GM23338 (cell line): ENCODE data around the gene TENM4. TPM values are rescaled to one million over a fixed set of nuclear protein-coding genes. Genes with fewer than 3 reads are reported as not detected.

Experiments
- ATAC-seq: fragments of 200-7000 bp; cut with Tn5 transposase; 3 replicates; pipeline ENCODE4 v1.9.1; 2020
- DNase-seq: peaks from one replicate; pipeline ENCODE4 v3.0.0-alpha.2; 2015; ENCODE audit warnings: low spot score
- H2AFZ ChIP-seq: fragments of 200-600 bp; sonication (generic); 2 replicates; pipeline ENCODE4 v1.8.0; 2016; ENCODE audit warnings: antibody characterized with exemption, mild to moderate bottlenecking, moderate library complexity
- H3F3A ChIP-seq: fragments of 200-600 bp; sonication (generic); replicated peaks from 2 replicates; pipeline ENCODE4 v1.8.0; 2017; ENCODE audit warnings: antibody characterized with exemption, mixed run types, low read depth
- H3K27ac ChIP-seq: fragments of 200-600 bp; sonication (generic); 2 replicates; pipeline ENCODE4 v1.6.1; 2016; ENCODE audit warnings: low read depth
- H3K27me3 ChIP-seq: fragments of 200-600 bp; sonication (generic); 2 replicates; pipeline ENCODE4 v1.8.0; 2016; ENCODE audit warnings: mild to moderate bottlenecking, mixed run types, moderate library complexity; ENCODE audit not compliant: insufficient read depth
- H3K36me3 ChIP-seq: fragments of 200-600 bp; sonication (generic); 2 replicates; pipeline ENCODE4 v1.8.0; 2016; ENCODE audit warnings: mild to moderate bottlenecking; ENCODE audit not compliant: insufficient read depth
- H3K4me1 ChIP-seq: fragments of 200-600 bp; sonication (generic); 2 replicates; pipeline ENCODE4 v1.8.0; 2016; ENCODE audit warnings: mild to moderate bottlenecking, moderate library complexity; ENCODE audit not compliant: insufficient read depth
- H3K4me2 ChIP-seq: fragments of 200-600 bp; sonication (generic); 2 replicates; pipeline ENCODE4 v1.7.1; 2017; ENCODE audit warnings: mixed run types
- H3K4me3 ChIP-seq: fragments of 200-600 bp; sonication (generic); 2 replicates; pipeline ENCODE4 v1.6.1; 2016; ENCODE audit warnings: mixed run types
- H3K79me2 ChIP-seq: fragments of 200-600 bp; sonication (generic); replicated peaks from 2 replicates; pipeline ENCODE4 v1.8.0; 2017; ENCODE audit warnings: mild to moderate bottlenecking; ENCODE audit not compliant: insufficient read depth
- H3K9me2 ChIP-seq: fragments of 200-600 bp; sonication (generic); 2 replicates; pipeline ENCODE4 v1.8.0; 2017; ENCODE audit not compliant: insufficient read depth
- H4K20me1 ChIP-seq: fragments of 200-600 bp; sonication (generic); replicated peaks from 2 replicates; pipeline ENCODE4 v1.8.0; 2017; ENCODE audit warnings: mild to moderate bottlenecking; ENCODE audit not compliant: insufficient read depth
- H3K27ac Mint-ChIP-seq: 2 replicates; pipeline ENCODE4 v1.8.0; 2020; ENCODE audit warnings: inconsistent platforms, mild to moderate bottlenecking, moderate library complexity, mixed read lengths
- H3K27me3 Mint-ChIP-seq: 3 replicates; pipeline ENCODE4 v1.8.0; 2022; ENCODE audit warnings: low read depth, mild to moderate bottlenecking, moderate library complexity, mixed read lengths, inconsistent platforms; ENCODE audit not compliant: insufficient read depth, poor library complexity
- H3K36me3 Mint-ChIP-seq: 3 replicates; pipeline ENCODE4 v1.8.0; 2021; ENCODE audit warnings: low read depth, mild to moderate bottlenecking, inconsistent platforms, moderate library complexity, mixed read lengths
- H3K4me1 Mint-ChIP-seq: 3 replicates; pipeline ENCODE4 v1.8.0; 2020; ENCODE audit warnings: mild to moderate bottlenecking, inconsistent platforms, mixed read lengths
- H3K4me3 Mint-ChIP-seq: 3 replicates; pipeline ENCODE4 v1.8.0; 2021; ENCODE audit warnings: moderate library complexity, mild to moderate bottlenecking, inconsistent platforms, mixed read lengths
- H3K9me3 Mint-ChIP-seq: 3 replicates; pipeline ENCODE4 v1.8.0; 2020; ENCODE audit warnings: moderate library complexity, mild to moderate bottlenecking, inconsistent platforms, mixed read lengths
- CREB1 ChIP-seq: fragments of 250-450 bp; sonication (Bioruptor Pico); IDR thresholded peaks from 2 replicates; pipeline ENCODE4 v1.5.0; 2020; ENCODE audit warnings: low read depth, mild to moderate bottlenecking, moderate library complexity
- EZH2 ChIP-seq: fragments of 200-600 bp; sonication (generic); IDR thresholded peaks from one replicate; pipeline ENCODE4 v1.8.0; 2017; ENCODE audit warnings: antibody characterized with exemption, mild to moderate bottlenecking, low read depth; ENCODE audit not compliant: unreplicated experiment
- NANOG ChIP-seq: IDR thresholded peaks from 2 replicates; pipeline ENCODE4 v1.6.1; 2016; ENCODE audit warnings: antibody characterized with exemption, borderline replicate concordance
- STAT1 ChIP-seq: IDR thresholded peaks from one replicate; pipeline ENCODE4 v1.6.1; 2016; ENCODE audit warnings: antibody characterized with exemption; ENCODE audit not compliant: unreplicated experiment
- ZNF114 ChIP-seq: fragments of 250-450 bp; sonication (Bioruptor Pico); IDR thresholded peaks from 2 replicates; pipeline ENCODE4 v1.5.0; 2020; ENCODE audit warnings: mild to moderate bottlenecking, moderate library complexity
- ZNF331 ChIP-seq: fragments of 250-450 bp; sonication (Bioruptor Pico); IDR thresholded peaks from 2 replicates; pipeline ENCODE4 v1.5.0; 2020; ENCODE audit warnings: low read depth, mild to moderate bottlenecking, moderate library complexity
- polyA plus RNA-seq: library from polyadenylated mRNA; unstranded; fragments of >200 nt; fragmentation: Nextera tagmentation; extraction: Ambion mirVana; gene quantifications from 2 replicates; pipeline ENCODE4 v1.2.1, GENCODE V29; 2016
- total RNA-seq: library from RNA; depleted of rRNA; stranded (reverse); fragments of >200 nt; shearing (Covaris generic); gene quantifications from 2 replicates; pipeline ENCODE4 v1.2.3, GENCODE V29; 2014
- TF ChIP-seq, protein P1 (sequence below), 2 experiments: fragments of 200-600 bp in 1 of 2; sonication (generic) in 1 of 2; conservative IDR thresholded peaks; 2 replicates each; pipeline versions ENCODE4 v1.5.1 to v1.6.1; 2016 to 2017; ENCODE audit warnings: antibody characterized with exemption in 2 of 2, low read depth in 2 of 2, mild to moderate bottlenecking in 2 of 2, moderate library complexity in 1 of 2
- TF ChIP-seq, protein P2 (sequence below): IDR thresholded peaks from 2 replicates; pipeline ENCODE4 v1.6.1; 2016; ENCODE audit warnings: antibody characterized with exemption
- TF ChIP-seq, protein P3 (sequence below): IDR thresholded peaks from one replicate; pipeline ENCODE4 v1.6.1; 2018; ENCODE audit warnings: antibody characterized with exemption; ENCODE audit not compliant: unreplicated experiment
- TF ChIP-seq, protein P4 (sequence below): fragments of 250-450 bp; sonication (Bioruptor Pico); IDR thresholded peaks from 2 replicates; pipeline ENCODE4 v1.5.0; 2020; ENCODE audit warnings: mild to moderate bottlenecking, moderate library complexity

The TENM4 gene
- total and polyA plus RNA-seq, 2 experiments from 2014 or later: 7.3 TPM

DNA sequence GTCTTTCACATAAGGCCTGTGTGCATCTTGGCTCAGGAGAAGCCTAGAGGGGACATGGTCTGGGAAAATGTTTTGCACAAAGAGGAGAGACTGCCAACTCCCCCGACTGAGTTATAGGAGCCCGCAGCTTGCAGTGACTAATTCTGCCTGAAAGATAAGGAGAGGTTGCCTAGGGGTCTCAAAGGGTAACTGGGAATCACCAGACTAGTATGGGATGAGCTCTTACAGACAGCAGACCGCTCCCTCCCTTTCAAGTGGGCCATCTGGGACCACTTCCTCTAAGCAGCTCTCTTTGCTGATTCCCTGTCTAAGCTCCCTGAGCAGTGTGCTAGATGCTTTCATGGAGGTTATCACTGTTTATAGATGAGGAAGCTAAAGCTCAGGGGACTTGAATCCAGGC lies 105.1 kb downstream of the TENM4 start:
- H3K9me2 ChIP-seq: no peaks in the 10 kb centered on the region
- no peak overlapping the region for H3K4me2 ChIP-seq
- H3K9me3 Mint-ChIP-seq: no peaks in the 10 kb centered on the region
- no peak overlapping the region for H3K27ac Mint-ChIP-seq
- no peaks in the 10 kb centered on the region for H3K36me3 ChIP-seq
- H4K20me1 ChIP-seq: no peaks in the 10 kb centered on the region
- no peaks in the 10 kb centered on the region for H3F3A ChIP-seq
- H3K4me1 ChIP-seq: peaks cover 16% of the 10 kb centered on the region
- H3K36me3 Mint-ChIP-seq: no peaks in the 10 kb centered on the region; the same call in 2 of the 3 replicates
- no peak overlapping the region for H3K27ac ChIP-seq
- H3K4me1 Mint-ChIP-seq: peaks cover 19% of the 10 kb centered on the region
- H3K79me2 ChIP-seq: no peaks in the 10 kb centered on the region
- H3K27me3 ChIP-seq: no peaks in the 10 kb centered on the region
- peaks cover 2% of the 10 kb centered on the region for H3K27me3 Mint-ChIP-seq
- H3K4me3 Mint-ChIP-seq: no peak overlapping the region
- no peak overlapping the region for H3K4me3 ChIP-seq
- no peak for TF ChIP-seq ZNF114 (CRISPR knock-in tag)
- no peak for TF ChIP-seq ZNF331 (CRISPR knock-in tag)
- TF ChIP-seq, protein P1, sequence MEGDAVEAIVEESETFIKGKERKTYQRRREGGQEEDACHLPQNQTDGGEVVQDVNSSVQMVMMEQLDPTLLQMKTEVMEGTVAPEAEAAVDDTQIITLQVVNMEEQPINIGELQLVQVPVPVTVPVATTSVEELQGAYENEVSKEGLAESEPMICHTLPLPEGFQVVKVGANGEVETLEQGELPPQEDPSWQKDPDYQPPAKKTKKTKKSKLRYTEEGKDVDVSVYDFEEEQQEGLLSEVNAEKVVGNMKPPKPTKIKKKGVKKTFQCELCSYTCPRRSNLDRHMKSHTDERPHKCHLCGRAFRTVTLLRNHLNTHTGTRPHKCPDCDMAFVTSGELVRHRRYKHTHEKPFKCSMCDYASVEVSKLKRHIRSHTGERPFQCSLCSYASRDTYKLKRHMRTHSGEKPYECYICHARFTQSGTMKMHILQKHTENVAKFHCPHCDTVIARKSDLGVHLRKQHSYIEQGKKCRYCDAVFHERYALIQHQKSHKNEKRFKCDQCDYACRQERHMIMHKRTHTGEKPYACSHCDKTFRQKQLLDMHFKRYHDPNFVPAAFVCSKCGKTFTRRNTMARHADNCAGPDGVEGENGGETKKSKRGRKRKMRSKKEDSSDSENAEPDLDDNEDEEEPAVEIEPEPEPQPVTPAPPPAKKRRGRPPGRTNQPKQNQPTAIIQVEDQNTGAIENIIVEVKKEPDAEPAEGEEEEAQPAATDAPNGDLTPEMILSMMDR (conservative IDR thresholded peaks at IDR 0.05; ENCODE audit: low read depth in 2 of 2): no peak
- TF ChIP-seq CREB1 (CRISPR knock-in tag): no peak
- no peak for TF ChIP-seq NANOG
- TF ChIP-seq EZH2: no peak
- TF ChIP-seq, protein P2, sequence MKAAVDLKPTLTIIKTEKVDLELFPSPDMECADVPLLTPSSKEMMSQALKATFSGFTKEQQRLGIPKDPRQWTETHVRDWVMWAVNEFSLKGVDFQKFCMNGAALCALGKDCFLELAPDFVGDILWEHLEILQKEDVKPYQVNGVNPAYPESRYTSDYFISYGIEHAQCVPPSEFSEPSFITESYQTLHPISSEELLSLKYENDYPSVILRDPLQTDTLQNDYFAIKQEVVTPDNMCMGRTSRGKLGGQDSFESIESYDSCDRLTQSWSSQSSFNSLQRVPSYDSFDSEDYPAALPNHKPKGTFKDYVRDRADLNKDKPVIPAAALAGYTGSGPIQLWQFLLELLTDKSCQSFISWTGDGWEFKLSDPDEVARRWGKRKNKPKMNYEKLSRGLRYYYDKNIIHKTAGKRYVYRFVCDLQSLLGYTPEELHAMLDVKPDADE: no peak
- TF ChIP-seq STAT1: no peak
- TF ChIP-seq, protein P3, sequence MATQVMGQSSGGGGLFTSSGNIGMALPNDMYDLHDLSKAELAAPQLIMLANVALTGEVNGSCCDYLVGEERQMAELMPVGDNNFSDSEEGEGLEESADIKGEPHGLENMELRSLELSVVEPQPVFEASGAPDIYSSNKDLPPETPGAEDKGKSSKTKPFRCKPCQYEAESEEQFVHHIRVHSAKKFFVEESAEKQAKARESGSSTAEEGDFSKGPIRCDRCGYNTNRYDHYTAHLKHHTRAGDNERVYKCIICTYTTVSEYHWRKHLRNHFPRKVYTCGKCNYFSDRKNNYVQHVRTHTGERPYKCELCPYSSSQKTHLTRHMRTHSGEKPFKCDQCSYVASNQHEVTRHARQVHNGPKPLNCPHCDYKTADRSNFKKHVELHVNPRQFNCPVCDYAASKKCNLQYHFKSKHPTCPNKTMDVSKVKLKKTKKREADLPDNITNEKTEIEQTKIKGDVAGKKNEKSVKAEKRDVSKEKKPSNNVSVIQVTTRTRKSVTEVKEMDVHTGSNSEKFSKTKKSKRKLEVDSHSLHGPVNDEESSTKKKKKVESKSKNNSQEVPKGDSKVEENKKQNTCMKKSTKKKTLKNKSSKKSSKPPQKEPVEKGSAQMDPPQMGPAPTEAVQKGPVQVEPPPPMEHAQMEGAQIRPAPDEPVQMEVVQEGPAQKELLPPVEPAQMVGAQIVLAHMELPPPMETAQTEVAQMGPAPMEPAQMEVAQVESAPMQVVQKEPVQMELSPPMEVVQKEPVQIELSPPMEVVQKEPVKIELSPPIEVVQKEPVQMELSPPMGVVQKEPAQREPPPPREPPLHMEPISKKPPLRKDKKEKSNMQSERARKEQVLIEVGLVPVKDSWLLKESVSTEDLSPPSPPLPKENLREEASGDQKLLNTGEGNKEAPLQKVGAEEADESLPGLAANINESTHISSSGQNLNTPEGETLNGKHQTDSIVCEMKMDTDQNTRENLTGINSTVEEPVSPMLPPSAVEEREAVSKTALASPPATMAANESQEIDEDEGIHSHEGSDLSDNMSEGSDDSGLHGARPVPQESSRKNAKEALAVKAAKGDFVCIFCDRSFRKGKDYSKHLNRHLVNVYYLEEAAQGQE: no peak
- TF ChIP-seq, protein P4, sequence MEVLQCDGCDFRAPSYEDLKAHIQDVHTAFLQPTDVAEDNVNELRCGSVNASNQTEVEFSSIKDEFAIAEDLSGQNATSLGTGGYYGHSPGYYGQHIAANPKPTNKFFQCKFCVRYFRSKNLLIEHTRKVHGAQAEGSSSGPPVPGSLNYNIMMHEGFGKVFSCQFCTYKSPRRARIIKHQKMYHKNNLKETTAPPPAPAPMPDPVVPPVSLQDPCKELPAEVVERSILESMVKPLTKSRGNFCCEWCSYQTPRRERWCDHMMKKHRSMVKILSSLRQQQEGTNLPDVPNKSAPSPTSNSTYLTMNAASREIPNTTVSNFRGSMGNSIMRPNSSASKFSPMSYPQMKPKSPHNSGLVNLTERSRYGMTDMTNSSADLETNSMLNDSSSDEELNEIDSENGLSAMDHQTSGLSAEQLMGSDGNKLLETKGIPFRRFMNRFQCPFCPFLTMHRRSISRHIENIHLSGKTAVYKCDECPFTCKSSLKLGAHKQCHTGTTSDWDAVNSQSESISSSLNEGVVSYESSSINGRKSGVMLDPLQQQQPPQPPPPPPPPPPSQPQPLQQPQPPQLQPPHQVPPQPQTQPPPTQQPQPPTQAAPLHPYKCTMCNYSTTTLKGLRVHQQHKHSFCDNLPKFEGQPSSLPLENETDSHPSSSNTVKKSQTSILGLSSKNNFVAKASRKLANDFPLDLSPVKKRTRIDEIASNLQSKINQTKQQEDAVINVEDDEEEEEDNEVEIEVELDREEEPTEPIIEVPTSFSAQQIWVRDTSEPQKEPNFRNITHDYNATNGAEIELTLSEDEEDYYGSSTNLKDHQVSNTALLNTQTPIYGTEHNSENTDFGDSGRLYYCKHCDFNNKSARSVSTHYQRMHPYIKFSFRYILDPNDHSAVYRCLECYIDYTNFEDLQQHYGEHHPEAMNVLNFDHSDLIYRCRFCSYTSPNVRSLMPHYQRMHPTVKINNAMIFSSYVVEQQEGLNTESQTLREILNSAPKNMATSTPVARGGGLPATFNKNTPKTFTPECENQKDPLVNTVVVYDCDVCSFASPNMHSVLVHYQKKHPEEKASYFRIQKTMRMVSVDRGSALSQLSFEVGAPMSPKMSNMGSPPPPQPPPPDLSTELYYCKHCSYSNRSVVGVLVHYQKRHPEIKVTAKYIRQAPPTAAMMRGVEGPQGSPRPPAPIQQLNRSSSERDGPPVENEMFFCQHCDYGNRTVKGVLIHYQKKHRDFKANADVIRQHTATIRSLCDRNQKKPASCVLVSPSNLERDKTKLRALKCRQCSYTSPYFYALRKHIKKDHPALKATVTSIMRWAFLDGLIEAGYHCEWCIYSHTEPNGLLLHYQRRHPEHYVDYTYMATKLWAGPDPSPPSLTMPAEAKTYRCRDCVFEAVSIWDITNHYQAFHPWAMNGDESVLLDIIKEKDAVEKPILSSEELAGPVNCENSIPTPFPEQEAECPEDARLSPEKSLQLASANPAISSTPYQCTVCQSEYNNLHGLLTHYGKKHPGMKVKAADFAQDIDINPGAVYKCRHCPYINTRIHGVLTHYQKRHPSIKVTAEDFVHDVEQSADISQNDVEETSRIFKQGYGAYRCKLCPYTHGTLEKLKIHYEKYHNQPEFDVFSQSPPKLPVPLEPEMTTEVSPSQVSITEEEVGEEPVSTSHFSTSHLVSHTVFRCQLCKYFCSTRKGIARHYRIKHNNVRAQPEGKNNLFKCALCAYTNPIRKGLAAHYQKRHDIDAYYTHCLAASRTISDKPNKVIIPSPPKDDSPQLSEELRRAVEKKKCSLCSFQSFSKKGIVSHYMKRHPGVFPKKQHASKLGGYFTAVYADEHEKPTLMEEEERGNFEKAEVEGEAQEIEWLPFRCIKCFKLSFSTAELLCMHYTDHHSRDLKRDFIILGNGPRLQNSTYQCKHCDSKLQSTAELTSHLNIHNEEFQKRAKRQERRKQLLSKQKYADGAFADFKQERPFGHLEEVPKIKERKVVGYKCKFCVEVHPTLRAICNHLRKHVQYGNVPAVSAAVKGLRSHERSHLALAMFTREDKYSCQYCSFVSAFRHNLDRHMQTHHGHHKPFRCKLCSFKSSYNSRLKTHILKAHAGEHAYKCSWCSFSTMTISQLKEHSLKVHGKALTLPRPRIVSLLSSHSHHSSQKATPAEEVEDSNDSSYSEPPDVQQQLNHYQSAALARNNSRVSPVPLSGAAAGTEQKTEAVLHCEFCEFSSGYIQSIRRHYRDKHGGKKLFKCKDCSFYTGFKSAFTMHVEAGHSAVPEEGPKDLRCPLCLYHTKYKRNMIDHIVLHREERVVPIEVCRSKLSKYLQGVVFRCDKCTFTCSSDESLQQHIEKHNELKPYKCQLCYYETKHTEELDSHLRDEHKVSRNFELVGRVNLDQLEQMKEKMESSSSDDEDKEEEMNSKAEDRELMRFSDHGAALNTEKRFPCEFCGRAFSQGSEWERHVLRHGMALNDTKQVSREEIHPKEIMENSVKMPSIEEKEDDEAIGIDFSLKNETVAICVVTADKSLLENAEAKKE (CRISPR knock-in tag): no peak
- DNase-seq (no peak), ATAC-seq (no peak)
- H2AFZ ChIP-seq: no peak overlapping the region
